Measurements from ENCODE around the gene NCOR2.

The NCOR2 gene

DNA sequence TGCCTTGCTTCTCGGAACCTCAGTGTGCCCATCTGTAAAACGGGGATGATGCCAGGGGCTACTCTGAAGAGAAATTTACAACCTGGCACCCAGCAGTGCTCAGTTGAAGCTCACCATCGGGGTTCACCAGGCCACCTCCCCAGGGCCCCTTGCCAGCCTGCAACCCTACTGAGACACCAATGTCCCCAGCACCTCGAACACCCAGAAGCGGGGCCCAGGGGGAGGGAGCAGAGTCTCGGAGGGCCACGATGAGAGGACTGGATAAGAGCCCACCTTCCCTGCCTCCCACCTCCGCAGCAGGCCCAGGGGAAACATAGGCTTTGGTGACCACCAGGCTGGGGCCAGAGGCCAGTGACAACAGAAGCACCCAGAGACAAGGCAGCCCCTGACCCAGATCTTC, 22.4 kb downstream of the NCOR2 start:
- DNase-seq (ENCODE audit: low read depth in 1 of 2, low spot score in 1 of 2): no peak

DNA sequence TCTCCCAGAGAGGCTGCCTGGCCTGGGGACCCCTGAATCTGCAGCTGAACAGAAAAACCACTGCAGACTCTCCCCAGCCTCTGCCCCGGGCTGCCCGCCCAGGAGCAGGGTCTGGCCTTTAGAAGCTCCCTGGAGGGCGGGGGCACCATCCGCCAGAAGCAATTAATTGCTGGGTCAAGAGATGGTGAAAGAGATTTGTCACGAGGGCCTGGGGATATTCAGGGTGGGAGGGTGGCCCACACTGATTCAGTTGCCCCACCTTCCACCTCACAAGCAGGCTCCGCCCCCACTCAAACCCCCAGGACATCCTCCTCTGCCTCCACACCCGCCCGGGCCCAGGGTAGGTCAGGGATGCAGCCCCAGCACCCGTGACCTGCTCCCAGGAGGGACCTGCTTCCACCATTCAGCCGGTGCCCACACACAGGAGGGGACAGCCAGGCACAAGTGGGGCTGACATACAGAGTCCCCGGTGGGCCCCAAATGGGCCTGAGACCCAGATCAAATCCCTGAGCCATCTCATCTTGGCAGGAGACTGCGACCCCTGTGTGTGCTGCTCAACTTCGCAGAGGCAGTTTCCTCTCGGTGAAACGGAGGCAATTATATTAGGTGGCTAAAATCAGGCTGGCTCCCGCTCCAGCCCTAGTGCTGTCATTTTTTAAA, 23.0 kb downstream of the NCOR2 start:
- no peak for DNase-seq (ENCODE audit: low read depth in 1 of 2, low spot score in 1 of 2)

- no peak for DNase-seq (ENCODE audit: low read depth in 1 of 2, low spot score in 1 of 2)
Observed at GRCh38 chr12:124543590-124544310, 23.7 kb downstream of the NCOR2 start.

- no peak for DNase-seq (ENCODE audit: low read depth in 1 of 2, low spot score in 1 of 2)
Observed at GRCh38 chr12:124543052-124543589, 24.3 kb downstream of the NCOR2 start.

DNA sequence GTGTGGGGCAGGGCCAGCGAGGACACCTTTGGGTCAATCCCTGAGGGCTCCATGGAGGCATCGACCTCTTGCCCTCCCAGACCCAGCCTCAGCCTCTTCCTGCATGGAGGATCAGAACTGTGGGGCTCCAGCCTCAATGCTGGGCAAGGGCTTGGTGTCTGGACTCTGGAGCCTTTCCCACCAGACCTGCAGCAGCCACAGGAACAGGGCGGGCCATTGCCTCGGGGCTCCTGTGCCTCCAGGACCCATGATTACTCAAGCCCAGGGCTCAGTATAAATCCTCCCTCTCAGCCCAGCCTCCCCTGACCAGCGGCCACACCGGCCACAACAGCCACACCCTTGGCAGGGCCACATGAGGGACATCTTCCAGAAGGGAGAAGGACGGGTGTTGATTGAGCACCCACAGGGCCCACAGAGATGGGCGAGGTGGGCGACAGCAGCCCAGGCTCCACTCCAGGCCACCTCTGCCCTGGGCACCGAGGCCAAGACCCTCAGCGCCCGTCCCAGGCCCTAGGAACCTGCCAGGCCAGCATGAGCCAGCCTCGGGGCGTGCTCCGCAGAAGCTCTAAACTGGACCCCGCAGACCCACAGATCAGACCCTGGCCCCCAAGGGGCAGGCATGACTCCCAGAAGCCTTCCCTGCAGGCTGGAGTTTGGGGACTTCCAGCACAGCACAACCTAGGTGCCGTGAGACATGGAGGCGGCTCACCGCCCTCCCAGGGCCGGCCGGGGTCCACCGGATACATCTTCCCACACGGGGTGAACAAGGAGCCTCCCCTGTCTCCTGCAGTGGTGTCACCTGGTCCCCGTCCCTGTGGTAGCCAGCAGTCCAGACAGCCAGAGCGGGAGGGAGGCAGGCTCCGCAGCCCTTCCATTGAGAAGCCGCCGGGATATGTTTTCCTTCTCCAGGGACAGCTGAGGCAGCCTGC, 25.1 kb downstream of the NCOR2 start:
- no peak for DNase-seq (ENCODE audit: low read depth in 1 of 2, low spot score in 1 of 2)

- DNase-seq (ENCODE audit: low read depth in 1 of 2, low spot score in 1 of 2): no peak
Observed at GRCh38 chr12:124541322-124541721, 26.1 kb downstream of the NCOR2 start.

DNA sequence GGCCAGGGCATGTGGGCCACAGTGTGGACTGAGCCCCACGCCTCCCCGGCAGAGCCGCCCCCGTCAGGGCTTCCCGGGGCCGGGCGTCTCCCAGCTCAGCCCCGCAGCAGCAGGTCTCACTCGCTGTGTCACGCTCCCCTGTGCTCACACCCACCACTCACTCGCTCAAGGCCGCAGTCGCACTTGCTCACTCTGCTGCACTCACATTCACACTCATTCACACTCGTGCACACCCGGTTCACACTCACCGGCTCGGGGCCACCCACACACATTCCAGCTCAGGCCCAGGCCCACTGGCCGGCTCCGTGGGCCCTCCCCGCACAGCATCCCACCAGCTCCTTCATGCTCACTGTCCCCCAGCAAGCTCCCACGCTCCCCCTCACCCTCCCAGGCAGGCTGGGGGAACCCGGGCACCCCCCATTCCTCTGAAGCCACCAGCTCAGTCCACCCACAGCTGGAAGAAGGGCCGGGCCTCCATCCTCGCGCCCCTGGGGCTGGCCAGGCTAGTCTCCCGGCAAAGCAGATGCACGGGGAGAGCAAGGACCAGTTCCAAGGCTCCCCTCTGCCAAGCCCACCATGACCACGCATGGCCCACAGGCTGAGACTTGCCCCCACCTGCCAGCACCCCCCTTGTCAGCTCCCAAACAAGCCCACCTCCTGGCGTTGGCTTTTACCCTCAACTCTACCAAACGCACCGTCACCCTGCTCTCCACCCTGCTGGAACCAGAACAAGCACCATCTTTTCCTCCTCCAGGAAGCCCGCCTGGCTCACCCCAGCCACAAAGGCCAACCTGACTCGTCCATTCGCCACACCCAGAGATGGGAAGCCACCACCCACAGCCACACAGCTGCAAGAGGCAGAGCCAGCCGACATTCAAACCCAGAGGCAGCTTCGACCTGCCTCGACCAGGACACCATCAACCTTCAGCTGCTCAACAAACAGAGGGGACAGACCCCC, 28.0 kb downstream of the NCOR2 start:
- DNase-seq (ENCODE audit: low read depth in 1 of 2, low spot score in 1 of 2): no peak

GRCh38 chr12:124538194-124539082, 29.0 kb downstream of the NCOR2 start:
- DNase-seq (ENCODE audit: low read depth in 1 of 2, low spot score in 1 of 2): no peak

GRCh38 chr12:124537525-124538193, 29.8 kb downstream of the NCOR2 start:
- no peak for DNase-seq (ENCODE audit: low read depth in 1 of 2, low spot score in 1 of 2)

GRCh38 chr12:124536641-124537040, 30.8 kb downstream of the NCOR2 start:
- DNase-seq (ENCODE audit: low read depth in 1 of 2, low spot score in 1 of 2): no peak

GRCh38 chr12:124534776-124535740, 32.4 kb downstream of the NCOR2 start:
- DNase-seq (ENCODE audit: low read depth in 1 of 2, low spot score in 1 of 2): no peak

DNA sequence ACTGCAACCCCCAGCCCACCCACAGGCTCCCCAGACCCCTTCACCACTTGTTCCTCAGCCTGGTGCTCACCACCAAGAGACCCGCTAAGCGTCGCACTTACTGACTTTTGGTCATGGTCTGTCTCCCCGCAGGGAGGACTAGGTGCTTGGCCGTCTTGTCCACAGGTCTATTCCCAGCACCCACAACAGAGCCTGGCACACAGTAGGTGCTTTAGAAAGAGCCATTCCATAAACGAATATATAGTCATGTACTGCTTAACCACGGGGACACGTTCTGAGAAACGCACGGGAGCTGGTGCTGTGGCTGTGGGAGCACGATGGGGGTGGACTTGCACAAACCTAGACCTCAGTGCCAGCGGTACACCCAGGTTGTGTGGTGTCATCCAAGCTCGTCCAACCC, 34.0 kb downstream of the NCOR2 start:
- no peak for DNase-seq (ENCODE audit: low read depth in 1 of 2, low spot score in 1 of 2)

- no peak for DNase-seq (ENCODE audit: low read depth in 1 of 2, low spot score in 1 of 2)
Observed at GRCh38 chr12:124532967-124533366, 34.4 kb downstream of the NCOR2 start.

DNA sequence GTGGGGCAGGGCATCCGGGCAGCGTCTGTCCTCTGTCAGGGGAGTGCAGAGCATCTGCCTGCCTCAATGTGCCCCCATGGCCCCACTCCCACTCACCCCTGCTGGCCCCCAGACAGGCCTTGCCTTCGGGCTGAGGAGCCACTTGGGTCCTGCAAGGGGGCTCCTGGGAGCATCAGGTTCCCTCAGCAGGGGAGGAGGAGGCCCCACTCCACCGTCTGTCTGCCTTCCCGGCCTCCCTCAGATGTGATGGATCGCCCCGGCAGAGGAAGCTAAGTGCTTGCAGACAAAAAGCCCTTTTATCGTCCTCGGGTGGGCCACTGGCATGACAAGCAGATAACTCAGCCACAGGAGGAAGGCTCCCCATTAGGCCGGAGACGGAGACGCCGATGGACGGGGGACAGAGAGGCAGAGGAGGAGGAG, 35.1 kb downstream of the NCOR2 start:
- DNase-seq (ENCODE audit: low read depth in 1 of 2, low spot score in 1 of 2): no peak

- DNase-seq (ENCODE audit: low read depth in 1 of 2, low spot score in 1 of 2): no peak
Observed at GRCh38 chr12:124531906-124532305, 35.5 kb downstream of the NCOR2 start.

GRCh38 chr12:124531281-124531745, 36.1 kb downstream of the NCOR2 start:
- no peak for DNase-seq (ENCODE audit: low read depth in 1 of 2, low spot score in 1 of 2)

GRCh38 chr12:124530637-124531263, 36.7 kb downstream of the NCOR2 start:
- no peak for DNase-seq (ENCODE audit: low read depth in 1 of 2, low spot score in 1 of 2)
